HG02763 (cell line): ENCODE data around the gene ECPAS.
A peak's percentile ranks its signal among the peaks of the same experiment; 100 is the strongest.
"Not testable (repeated sequence)": the region's sequence is repeated elsewhere in the genome, so short reads cannot be mapped to it uniquely, and the experiment has no call there.

Source experiments
- ATAC-seq: cut with Tn5 transposase; IDR thresholded peaks from one replicate; pipeline ENCODE4 v1.9.1; 2021; ENCODE audit warnings: mild to moderate bottlenecking, moderate library complexity; ENCODE audit not compliant: unreplicated experiment

Gene ECPAS

GRCh38 chr9:111483858-111484571 is at the start of gene ECPAS:
Gene ECPAS (minus strand): TSS chr9:111484383. CDS start chr9:111472918, 11,465 bp downstream.
- ATAC-seq, result peak; percentile 52

- no peak for ATAC-seq
These were observed 49.1 kb upstream of the ECPAS start for GRCh38 chr9:111533099-111533790.

- no peak for ATAC-seq
These were observed 47.5 kb upstream of the ECPAS start for GRCh38 chr9:111531716-111532115.

- ATAC-seq, result no peak
These were observed 45.6 kb upstream of the ECPAS start for GRCh38 chr9:111529787-111530186.

- ATAC-seq, result no peak
These were observed 43.2 kb upstream of the ECPAS start for GRCh38 chr9:111527347-111527746.

GRCh38 chr9:111525056-111525977 is 41.1 kb upstream of the ECPAS start, which contains the start of gene ZNF483:
Gene ZNF483 (plus strand): TSS chr9:111525179. CDS start chr9:111527396, 2,217 bp downstream.
- no peak for ATAC-seq

GRCh38 chr9:111524731-111525055 is 40.5 kb upstream of the ECPAS start:
- no peak for ATAC-seq

- no peak for ATAC-seq
These were observed 31.9 kb upstream of the ECPAS start for GRCh38 chr9:111516061-111516465.

GRCh38 chr9:111514967-111515366 is 30.8 kb upstream of the ECPAS start:
- no peak for ATAC-seq

GRCh38 chr9:111511581-111511980 is 27.4 kb upstream of the ECPAS start:
- ATAC-seq, result not testable (repeated sequence)

GRCh38 chr9:111502506-111502905 is 18.3 kb upstream of the ECPAS start:
- ATAC-seq, result no peak

- no peak for ATAC-seq
These were observed 17.5 kb upstream of the ECPAS start for GRCh38 chr9:111501648-111502047.

GRCh38 chr9:111501005-111501562 is 16.9 kb upstream of the ECPAS start:
- ATAC-seq, result no peak

GRCh38 chr9:111497196-111497595 is 13.0 kb upstream of the ECPAS start:
- ATAC-seq, result not testable (repeated sequence)

- no peak for ATAC-seq
These were observed 350 bp upstream of the ECPAS start for GRCh38 chr9:111484572-111484894.

GRCh38 chr9:111483439-111483857 is 735 bp downstream of the ECPAS start:
- peak; percentile 29 for ATAC-seq

- ATAC-seq, result peak; percentile 53
These were observed 1.3 kb downstream of the ECPAS start for GRCh38 chr9:111482694-111483438.

GRCh38 chr9:111481885-111482636 is 2.1 kb downstream of the ECPAS start:
- no peak for ATAC-seq

- no peak for ATAC-seq
These were observed 6.5 kb downstream of the ECPAS start for GRCh38 chr9:111477677-111478076.

GRCh38 chr9:111475195-111475594 is 9.0 kb downstream of the ECPAS start:
- no peak for ATAC-seq
